Stimulated activated CD8-positive, alpha-beta memory T cell treated with anti-CD3 and anti-CD28 coated beads, Interleukin-7, amount 100 ng/mL, for 24 hours (primary cell): ENCODE measurements around the gene SMAD9.

Experiments
- DNase-seq: peaks from one replicate; pipeline ENCODE4 v3.0.0-alpha.2; 2020; ENCODE audit warnings: low read depth

SMAD9 gene

DNA sequence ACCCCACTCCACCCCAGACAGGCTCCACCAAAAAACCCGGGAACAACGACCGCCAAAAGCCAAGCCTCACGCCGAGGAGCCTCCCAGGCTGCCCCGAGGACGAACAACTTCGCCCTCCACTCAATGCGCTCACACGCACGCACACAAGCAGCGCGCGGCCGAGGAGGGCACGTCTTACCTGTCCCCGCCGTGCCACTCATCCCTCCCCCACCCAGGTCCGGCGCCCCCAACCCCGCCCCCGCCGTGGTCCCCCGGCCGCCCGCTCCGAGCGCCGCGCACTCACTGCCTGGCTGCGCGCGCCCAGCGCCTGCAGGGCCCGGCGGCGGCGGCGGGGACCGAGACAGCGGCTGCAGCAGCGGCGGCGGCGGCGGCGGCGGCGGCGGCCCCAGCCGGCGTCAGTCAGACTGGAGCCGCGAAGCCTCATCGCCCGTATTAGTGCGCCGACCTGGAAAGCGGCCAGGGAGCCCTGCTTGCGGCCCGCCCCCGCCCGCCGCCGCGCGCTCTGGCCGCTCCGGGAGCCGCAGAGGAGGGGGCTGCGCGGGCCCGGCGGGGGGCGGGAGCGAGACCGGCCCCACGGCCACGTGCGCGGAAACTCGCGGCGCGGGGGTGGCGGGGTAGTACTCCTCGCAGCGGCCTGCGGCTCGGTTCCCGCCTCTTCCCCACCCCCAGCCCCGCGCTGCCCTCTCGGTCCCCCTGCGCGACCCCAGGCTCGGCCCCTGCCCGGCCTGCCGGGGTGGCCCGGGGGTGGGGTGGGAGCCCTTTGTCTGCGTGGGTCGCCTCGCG, at the start of gene SMAD9:
TSS of gene SMAD9 (minus strand) at position 406 of the 783 bp plus-strand sequence. CDS start 40,549 bp downstream, outside the sequence.
- DNase-seq: no peak

DNA sequence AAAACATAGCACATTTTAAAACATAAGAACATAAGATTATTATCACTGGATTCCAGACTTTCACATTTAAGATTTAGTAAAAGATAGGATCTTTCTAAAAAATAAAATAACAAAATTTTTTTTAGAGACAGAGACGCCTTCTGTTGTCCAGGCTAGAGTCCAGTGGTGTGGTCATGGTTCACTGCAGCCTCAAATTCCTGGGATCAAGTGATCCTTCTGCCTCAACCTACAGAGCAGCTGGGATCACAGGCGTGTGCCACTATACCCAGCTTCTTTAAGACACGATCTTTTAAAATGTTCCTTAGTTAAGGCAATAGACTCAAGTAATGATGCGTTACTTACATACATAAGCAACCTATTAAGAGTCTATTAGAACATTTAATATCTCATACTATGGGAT, 46.4 kb upstream of the SMAD9 start:
- no peak for DNase-seq

DNA sequence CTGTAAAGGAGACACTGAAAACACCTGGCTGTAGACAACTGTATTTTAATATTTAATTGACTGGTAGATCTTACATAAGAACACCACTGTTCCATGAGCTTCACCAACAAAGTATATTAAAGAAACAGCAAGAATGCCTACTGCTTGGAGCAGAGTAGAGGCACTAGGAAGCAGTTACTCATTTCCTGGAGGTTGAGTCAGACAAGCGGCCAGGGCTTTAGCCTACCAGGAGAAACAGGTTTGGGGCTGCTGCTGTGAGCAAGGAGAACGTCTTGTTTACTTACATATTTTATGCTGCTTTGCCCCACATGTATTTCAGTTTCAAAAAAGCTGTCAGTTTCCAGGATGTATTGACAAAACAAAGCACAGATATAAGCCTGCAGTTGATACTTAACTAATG, 45.7 kb upstream of the SMAD9 start:
- no peak for DNase-seq

DNA sequence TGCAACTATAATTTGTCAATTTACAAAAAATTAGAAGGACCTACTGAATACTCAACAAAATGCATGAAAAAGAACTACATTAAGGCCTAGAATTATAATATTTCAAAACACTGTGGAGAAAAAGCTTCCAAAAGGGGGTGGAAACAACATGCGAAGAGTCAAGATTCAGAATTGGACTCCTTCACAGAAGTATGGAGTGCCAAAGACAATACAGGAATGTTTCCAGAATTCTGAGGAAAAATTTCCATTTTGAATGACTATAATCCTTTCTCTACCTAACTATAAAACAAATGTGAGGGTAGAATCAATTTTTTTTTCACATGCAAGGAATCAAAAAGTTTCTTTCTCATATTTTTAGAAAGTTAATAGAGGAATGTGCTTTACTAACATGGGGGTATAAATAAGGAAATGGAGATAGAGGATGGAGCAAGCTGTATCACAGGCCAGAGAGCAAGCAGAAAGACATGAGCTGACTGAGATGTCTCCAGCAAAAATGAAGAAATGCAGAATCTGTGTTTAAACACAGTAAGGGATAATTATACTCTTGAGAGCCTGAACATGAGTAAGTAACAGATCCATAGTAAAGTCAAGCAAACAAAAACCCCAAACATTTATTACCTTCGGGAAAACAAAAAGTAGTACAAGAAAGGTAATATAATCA, 39.5 kb upstream of the SMAD9 start:
- DNase-seq: no peak

DNA sequence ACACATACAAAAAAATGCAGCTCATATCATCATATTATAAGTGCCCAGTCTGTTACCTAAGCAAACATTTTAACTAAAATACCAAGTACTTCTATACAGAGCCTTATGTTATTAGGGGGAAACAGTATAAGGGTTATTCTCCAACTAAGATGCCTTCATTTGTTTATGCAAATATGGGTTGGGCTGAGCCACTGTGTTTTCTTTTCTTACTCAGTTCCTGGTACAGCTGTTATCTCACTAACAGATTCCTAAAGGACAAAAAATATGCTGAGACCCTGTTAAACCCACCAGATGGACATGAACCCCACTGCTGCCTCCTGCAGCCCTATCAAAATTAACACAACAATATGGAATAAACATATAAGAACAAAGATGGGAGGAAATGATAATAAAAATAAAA, 34.5 kb upstream of the SMAD9 start:
- DNase-seq: no peak

DNA sequence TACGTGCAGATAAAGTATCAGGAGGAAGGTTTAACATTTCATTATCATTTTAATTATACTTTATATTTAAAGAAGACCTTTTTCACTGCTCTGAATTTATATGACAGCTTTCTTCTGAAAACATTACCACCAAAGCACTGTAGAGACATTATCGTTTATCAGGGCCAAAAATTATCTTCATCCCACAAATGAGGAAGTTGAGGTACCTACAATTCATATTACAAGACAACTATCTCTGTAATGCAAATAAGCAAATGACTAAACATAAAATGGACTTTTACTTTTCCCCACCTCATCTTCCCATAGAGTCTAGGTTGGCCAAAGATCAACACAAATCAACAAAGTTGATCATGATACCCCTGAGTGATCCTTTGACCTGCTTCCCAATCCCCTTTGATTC, 30.9 kb upstream of the SMAD9 start:
- DNase-seq: no peak

DNA sequence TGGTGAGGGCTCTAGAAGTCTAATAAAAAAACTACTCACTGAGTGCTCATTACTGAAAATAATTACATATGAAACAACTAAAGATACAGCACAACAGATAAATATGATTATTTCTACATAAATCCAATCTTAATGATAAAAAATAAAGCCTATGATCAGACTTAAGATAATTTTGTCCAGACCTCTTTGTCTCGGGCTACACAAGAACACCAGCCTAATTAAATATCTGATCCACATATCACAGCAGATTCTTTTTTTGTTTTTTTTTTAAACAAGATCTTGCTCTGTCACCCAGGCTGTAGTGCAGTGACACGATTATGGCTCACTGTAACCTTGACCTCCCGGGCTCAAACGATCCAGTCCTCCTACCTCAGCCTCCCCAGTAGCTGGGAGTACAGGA, 30.3 kb upstream of the SMAD9 start:
- no peak for DNase-seq

DNA sequence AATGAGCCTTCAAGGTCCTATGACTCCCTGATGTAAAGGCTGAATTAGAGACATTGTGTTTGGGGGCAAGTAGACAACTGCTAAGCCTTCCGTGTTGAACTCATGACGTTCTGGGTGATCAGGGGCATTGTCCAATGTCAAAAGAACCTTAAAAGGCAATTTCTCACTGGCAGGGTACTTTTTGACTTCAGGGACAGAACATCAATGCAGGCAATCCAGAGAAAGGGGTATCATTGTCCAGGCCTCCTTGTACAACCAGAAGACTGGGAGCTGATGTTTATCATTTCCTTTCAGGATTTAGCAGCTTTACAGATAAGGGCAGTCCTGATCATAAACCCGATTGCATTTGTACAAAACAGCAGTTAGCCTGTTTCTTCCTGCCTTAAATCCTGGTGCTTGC, 25.0 kb upstream of the SMAD9 start:
- no peak for DNase-seq

DNA sequence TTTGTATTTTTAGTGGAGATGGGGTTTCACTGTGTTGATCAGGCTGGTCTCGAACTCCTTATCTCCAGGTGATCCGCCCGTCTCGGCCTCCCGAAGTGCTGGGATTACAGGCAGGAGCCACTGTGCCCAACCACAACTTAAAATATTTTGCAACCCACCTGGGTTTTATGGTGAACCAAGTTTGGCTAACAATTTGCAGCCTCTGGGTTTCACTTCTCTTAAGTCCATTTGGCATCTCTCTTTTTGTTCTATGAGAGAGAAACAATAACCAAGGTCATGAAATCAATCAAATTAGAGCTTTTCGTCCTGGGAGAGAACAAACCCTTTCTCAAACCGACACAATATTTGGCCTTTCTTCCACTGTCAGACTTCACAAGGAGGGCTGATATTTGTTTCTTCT, 5.6 kb upstream of the SMAD9 start:
- no peak for DNase-seq

DNA sequence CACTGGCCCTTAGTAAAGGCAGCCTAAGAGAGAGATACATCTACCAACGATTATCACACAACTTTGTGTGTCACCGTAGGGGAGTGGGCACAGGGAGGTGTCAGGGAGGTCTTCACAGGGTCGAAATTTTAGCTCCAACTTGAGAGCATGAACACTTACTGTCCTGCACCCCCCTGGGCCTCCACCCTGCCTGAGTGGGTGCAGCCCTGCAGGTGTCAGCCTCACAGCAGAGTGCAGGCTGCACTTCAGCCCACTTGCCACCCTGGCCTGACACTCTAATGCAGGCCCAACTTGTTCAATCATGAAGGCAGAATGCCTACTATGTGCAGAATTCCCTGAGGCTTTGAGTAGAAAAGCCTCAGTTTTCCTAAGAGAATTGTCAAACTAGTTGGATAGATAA, 4.0 kb upstream of the SMAD9 start:
- no peak for DNase-seq

DNA sequence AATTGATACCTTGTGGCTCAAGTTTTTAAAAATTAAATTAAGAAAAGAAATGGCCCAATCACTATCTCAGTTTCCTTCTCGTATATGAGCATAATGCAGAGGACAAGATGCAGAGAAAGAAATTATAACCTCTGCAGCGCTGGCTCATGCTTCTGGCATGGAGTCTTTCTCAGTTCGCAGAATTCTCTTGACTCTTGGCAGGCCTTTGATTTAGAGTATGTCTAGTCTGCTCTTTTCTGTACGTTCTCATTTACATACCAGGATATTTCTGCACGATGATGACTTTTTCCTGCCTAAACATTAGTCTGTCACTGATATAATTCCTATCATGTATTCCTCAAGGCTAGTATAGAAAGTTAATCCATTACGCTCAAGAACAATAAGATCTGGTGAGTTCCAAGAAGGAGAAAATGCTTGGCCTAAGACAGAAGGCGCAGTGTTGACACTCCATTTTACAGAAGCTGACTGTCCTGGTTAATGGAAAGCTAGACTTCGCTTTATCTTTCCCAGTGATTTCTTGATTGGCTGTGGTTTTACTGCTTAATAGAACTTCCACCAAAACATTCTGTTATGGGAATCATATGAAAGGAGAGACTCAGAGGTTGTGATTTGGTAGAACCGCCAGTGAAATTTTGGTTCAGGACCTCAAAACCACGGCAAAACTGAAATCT, 1.7 kb upstream of the SMAD9 start:
- no peak for DNase-seq

DNA sequence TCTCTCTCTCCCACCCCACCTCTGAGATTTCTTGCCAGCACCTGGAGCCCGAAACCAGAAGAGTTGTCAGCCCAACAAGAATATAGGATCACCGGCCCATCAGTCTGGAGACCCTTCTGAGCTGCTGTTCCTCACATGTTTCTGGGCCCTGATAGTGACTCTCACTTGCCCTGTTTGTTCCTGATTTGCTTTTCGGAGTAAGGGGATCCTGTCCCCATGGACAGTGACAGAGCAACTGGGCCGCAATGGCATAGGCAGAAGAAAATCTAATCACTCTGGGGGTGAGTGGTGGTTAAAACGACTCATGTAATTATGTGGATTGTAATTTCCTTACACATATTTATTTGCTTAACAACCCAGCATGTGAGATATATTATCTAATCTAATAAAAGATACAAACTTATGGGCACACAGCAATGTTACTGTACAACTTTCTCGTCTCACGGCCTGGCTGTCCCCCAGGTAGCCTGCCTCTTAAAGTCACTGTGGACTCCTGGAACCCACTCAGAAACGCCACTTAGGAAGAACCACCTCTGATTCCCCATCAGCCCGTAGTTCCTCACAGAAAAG, 663 bp upstream of the SMAD9 start:
- DNase-seq: no peak

DNA sequence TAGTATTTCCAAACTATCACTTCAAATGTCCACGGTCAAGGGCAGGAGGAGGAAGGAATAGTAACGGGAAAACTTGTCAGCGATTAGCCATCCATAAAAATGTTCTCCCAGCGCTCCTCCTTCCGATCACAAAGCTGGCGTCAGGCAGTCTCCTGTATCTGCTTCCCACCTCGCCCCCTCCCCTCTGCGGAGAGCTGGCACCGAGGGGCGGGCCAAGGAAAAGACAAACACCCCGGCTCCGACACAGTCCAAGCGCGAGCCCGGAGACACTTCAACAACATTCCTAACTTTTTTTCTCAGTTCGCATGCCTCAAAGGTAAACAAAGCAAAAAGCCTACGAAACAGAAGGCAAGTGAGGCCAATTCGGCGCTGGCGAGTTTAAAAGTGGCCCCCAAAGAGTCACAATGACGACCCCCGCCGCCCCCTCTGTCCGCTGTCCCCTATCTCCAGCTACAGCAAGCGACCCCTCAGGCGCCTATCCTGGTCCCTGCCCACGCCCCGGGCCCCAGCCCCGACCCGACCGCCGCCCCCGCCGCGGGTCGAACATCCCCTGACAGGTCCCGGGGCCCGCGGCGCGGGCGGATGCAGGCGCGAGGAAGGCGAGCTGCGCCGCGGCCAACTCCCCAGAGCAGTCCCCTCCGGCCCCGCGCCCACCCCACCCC, 736 bp downstream of the SMAD9 start:
- no peak for DNase-seq

DNA sequence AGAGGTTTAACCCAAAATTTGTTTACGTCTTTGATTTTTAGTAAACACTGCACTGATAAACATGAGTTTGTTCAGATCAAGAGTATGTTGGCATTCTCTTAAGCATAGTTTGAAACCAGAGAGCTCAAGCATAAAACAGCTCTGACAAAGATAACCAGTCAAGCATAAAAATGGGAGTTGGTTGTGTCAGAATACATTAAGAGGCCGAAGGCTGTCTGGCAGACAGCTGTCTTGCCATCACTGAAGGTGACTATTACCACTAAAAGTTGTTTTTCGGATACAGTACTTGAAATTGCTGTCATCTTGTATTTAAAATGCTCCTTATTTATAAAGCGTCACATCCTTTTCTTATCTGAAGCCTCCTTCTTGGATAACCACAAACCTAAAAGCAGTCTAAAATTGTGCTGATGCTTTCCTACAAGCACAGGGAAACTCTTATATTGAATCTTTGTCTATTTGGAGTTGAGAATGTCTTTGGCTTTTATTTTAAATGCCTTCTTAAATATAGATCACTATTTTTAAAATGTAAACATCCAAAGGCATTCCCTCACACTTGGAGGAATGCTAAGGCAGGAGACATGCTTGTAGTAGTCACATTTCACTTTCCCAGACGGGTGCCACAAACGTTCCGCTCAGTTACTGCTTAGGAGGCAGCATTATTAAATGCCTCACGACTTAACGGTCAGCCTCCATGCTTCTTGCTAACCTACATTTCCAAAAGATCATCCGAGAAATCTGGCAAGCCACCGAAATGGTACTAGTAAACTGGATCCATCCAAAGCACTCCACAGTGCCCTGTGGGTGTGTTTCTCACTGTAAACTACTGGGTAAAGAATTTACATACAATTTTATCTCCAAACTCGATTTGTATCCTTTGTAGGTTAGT, 1.5 kb downstream of the SMAD9 start:
- DNase-seq: no peak

DNA sequence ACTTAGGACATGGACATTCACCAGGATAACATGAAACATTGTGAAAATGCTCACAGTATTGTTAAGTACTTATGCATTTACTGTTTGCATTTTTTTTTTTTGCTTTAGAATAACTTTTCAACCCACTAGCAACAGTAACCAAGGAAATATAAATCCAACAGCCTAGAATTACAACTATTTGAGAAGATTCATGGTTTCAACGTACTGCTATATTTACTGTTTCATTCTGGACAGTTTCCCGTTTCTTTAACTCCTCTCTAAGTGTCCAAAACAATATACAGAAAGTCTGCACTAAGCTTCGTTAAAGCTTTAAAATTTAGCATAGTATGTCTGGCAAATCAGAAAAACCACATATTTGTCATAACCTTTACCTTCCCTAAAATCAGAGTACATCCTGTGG, 2.7 kb downstream of the SMAD9 start:
- DNase-seq: no peak

DNA sequence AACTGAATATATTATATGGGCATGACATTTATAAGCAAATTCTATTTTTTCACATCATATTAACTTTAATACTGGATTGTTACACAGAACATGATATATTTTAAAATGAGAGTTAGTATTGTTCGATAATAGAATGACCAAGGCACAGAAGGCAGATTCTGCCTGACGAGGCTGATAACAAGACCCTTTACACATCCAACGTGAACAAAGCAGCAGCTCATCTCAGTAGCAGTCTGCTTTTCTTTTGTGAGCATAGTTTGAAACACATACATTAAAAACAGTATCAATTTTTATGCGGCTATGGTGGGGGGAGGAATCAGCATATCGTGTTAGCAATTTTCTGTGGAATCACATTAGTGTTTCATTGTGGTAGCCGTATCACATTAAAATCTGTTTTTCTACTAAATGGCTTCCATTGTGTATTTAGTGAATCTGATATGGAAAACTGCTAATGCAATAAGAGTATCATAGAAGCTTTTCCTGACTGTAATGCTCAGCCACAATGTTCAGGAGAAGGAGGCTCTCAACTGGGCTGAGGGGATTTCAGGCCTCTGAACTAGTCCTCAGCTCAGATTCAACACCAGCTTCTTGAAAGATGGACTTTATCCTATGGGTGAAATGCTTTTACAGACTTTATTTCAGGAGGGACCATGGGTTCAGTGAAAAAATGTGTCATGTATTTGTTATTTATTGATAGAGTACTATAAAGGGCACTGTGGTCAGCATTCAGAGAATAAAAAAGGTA, 4.0 kb downstream of the SMAD9 start:
- no peak for DNase-seq

DNA sequence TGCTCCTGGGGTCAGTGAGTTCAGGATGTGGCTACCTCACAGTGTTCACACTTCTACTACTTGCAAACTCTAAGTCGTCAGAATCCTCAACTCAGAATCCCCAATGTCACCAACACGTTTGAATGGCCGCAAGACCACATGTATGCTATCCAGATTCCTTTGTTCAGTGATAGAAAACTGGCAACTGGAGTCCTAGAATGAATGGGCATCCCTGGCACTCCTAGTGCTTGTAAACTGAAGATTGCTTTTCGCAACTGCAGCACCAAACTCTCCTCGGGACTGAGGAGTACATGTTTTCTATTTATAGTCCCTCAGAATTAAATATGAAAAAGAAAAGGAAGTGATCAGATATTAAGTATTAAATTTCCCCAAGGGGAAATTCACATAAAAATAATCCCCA, 4.9 kb downstream of the SMAD9 start:
- no peak for DNase-seq

DNA sequence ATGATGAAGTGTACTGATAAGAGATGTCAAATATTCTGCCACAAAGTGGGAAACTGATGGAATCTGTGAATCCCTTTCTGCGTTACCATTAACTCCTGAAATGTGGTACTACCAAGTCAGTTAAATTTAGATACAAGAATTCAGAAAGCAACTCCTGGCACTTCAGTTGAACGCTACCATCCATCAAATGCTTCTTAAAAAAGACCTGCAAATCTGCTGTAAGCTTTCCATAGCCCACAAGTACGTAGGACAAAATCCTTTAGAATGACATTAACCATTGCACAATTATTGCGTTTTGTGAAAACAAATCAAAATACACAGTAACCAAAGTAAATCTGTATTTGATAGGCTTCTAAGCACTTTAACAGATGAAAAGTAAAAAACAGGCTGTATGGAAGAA, 5.4 kb downstream of the SMAD9 start:
- DNase-seq: no peak

DNA sequence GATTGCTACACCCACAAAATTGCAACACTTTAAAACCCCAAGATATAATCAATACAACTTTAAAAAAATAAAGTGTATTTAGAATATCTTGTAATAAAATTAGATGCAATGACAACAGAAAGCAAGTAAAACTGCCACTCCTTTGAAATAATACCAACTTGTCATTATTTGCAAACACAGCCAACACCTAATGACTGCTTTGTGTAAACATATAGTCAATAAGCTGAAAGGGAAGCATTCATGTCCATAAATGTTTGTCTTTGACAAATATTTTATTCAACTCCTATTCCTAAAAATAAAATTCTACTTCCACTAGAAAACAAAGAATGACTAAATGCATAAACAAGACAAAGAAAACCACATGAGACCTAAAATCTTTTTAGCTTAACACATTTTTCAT, 6.6 kb downstream of the SMAD9 start:
- no peak for DNase-seq

DNA sequence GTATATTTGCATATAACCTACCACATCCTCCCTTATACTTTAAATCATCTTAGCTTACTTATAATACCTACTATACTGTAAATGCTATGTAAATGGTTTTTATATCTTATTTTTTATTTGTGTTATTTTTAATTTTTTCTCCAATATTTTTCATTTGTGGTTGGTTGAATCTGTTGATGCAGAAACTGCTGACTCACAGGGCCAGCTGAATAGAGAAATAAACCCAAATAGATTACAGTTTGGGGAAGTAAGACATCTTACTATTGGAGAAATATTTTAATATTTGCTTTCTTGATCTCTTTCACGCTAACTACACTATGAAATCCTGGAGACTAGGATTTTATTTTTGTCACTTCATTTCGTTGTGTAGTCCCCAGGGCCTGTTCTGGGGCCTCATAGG, 7.1 kb downstream of the SMAD9 start:
- no peak for DNase-seq

DNA sequence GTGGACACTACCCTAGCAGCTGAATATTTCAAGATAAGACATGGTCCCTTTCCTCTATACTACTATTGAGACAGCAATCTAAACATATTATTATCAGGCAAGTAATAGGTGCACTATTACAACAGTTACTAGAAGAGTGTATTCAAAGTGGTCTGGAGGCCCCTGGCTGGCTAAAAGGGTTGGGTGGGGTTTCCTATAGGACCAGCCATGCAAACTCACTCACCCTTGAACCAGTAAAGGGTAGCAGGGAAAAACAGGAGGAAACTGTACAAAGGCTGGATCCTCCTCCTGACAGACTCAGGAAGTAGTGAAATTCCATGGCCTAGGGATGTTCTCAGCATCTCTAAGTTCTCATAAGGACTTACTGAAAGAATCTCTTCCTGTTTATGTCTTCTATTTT, 7.7 kb downstream of the SMAD9 start:
- DNase-seq: no peak
